ENCODE data around the gene KRT82. TPM values are rescaled to one million over a fixed set of nuclear protein-coding genes. Genes with fewer than 3 reads are reported as not detected.

Gene KRT82
- total RNA-seq, 4 donors from 2014 or later, result 1.3 to 40.7 (median 7.6) TPM

DNA sequence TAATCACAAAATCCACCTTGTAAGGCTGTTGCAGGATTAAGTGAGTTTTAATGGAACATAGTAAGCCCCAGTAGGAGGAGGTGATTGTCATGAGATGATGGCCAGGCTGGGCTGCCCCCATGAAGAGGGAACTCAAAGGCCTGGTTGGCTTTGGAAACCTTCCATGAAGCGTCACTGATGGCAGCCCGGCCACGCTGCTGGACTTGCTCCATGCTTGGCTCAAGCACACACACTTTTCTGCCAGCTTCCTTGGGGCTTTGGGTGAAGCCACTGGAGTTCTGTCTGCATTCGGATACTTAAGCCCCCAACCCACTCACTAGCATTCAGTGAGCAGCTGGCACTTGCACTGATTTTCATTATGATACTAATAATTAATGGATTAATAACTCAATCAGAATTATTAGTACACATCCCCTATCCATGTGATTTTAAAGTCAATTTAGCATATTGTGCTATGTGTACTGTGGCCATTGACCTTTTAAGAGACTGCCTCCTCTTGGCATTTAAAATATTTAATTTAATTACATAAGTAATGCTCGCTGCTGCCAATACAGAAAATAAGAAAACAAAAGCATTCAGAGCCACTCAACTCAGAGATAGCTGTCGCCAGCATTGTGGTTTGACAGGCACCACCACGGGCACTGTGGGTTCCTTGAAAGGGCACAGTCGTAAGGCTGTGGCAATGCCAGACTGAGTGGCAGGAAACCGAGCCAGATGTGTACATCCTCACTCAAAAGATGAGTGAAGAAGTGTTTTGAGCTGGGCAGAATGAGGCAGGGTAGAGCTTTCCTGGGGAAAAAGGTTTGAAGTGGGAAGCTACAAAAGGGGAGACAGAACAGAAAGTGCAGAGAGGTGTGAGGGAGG is 54.7 kb downstream of the KRT82 start:
- Histone ChIP-seq H3K4me3 (no peak overlapping the region), H3K27me3 (no peaks in the 10 kb centered on the region), H3K4me1 (peaks cover 18% of the 10 kb centered on the region), H3K27ac (no peak overlapping the region), H3K9me3 (no peaks in the 10 kb centered on the region), H3K36me3 (no peaks in the 10 kb centered on the region)
- 35% methylated on average over 9 of the region's 9 CpGs for WGBS
- TF ChIP-seq POLR2A (IDR thresholded peaks at IDR 0.05) (no peak), POLR2AphosphoS5 (IDR thresholded peaks at IDR 0.05) (no peak), EP300 (IDR thresholded peaks at IDR 0.05) (no peak)
- TF ChIP-seq, protein P1, sequence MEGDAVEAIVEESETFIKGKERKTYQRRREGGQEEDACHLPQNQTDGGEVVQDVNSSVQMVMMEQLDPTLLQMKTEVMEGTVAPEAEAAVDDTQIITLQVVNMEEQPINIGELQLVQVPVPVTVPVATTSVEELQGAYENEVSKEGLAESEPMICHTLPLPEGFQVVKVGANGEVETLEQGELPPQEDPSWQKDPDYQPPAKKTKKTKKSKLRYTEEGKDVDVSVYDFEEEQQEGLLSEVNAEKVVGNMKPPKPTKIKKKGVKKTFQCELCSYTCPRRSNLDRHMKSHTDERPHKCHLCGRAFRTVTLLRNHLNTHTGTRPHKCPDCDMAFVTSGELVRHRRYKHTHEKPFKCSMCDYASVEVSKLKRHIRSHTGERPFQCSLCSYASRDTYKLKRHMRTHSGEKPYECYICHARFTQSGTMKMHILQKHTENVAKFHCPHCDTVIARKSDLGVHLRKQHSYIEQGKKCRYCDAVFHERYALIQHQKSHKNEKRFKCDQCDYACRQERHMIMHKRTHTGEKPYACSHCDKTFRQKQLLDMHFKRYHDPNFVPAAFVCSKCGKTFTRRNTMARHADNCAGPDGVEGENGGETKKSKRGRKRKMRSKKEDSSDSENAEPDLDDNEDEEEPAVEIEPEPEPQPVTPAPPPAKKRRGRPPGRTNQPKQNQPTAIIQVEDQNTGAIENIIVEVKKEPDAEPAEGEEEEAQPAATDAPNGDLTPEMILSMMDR (IDR thresholded peaks at IDR 0.05), result no peak
- peak in 1 of 2 donors; percentile 79 for DNase-seq (ENCODE audit: low spot score in 2 of 2)

GRCh38 chr12:52350786-52351185 is 55.3 kb downstream of the KRT82 start:
- Histone ChIP-seq H3K36me3 (no peaks in the 10 kb centered on the region), H3K4me3 (no peak overlapping the region), H3K4me1 (peaks cover 22% of the 10 kb centered on the region), H3K27me3 (no peaks in the 10 kb centered on the region), H3K27ac (no peak overlapping the region), H3K9me3 (no peaks in the 10 kb centered on the region)
- WGBS, result 88% methylated on average over 5 of the region's 5 CpGs
- TF ChIP-seq POLR2A (IDR thresholded peaks at IDR 0.05), result no peak
- peak in 1 of 2 donors; percentile 26 for DNase-seq (ENCODE audit: low spot score in 2 of 2)

DNA sequence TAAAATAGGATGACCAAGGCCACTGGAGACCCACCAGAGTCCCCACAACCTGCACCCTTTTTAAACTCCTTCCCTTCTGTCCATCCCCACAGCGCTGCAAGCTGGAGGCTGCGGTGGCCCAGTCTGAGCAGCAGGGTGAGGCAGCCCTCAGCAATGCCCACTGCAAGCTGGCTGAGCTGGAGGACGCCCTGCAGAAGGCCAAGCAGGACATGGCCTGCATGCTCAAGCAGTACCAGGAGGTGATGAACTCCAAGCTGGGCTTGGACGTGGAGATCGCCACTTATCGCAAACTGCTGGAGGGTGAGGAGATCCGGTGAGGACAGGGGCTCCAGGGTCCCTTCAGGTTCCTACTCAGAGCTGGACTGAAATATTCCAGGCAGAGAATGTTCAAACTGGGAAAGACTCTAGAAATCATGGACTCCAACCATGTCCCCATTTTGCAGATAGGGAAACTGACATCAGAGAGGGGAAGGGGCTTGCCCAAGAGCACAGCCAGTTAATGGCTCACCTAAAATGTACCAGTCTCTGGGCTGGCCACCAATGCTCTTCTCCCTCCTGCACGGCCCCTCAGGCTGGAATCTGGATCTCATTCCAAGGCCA is 56.0 kb downstream of the KRT82 start:
- Histone ChIP-seq H3K4me3 (no peak overlapping the region), H3K9me3 (no peaks in the 10 kb centered on the region), H3K27ac (no peak overlapping the region), H3K36me3 (no peaks in the 10 kb centered on the region), H3K27me3 (no peaks in the 10 kb centered on the region), H3K4me1 (peaks cover 22% of the 10 kb centered on the region)
- TF ChIP-seq POLR2AphosphoS5 (IDR thresholded peaks at IDR 0.05) (no peak), POLR2A (IDR thresholded peaks at IDR 0.05) (no peak)
- 93% methylated on average over 8 of the region's 8 CpGs for WGBS
- DNase-seq (ENCODE audit: low spot score in 2 of 2), result peak in 1 of 2 donors; percentile 54

- TF ChIP-seq POLR2A (IDR thresholded peaks at IDR 0.05) (no peak), POLR2AphosphoS5 (IDR thresholded peaks at IDR 0.05) (no peak)
- TF ChIP-seq, protein P1 (IDR thresholded peaks at IDR 0.05), result no peak
- 65% methylated on average over 6 of the region's 6 CpGs for WGBS
- Histone ChIP-seq H3K9me3 (no peaks in the 10 kb centered on the region), H3K36me3 (no peaks in the 10 kb centered on the region), H3K27me3 (no peaks in the 10 kb centered on the region), H3K27ac (no peak overlapping the region), H3K4me1 (peaks cover 22% of the 10 kb centered on the region), H3K4me3 (no peak overlapping the region)
- no peak for DNase-seq (ENCODE audit: low spot score in 2 of 2)
Observed at GRCh38 chr12:52349196-52349595, 56.9 kb downstream of the KRT82 start.

DNA sequence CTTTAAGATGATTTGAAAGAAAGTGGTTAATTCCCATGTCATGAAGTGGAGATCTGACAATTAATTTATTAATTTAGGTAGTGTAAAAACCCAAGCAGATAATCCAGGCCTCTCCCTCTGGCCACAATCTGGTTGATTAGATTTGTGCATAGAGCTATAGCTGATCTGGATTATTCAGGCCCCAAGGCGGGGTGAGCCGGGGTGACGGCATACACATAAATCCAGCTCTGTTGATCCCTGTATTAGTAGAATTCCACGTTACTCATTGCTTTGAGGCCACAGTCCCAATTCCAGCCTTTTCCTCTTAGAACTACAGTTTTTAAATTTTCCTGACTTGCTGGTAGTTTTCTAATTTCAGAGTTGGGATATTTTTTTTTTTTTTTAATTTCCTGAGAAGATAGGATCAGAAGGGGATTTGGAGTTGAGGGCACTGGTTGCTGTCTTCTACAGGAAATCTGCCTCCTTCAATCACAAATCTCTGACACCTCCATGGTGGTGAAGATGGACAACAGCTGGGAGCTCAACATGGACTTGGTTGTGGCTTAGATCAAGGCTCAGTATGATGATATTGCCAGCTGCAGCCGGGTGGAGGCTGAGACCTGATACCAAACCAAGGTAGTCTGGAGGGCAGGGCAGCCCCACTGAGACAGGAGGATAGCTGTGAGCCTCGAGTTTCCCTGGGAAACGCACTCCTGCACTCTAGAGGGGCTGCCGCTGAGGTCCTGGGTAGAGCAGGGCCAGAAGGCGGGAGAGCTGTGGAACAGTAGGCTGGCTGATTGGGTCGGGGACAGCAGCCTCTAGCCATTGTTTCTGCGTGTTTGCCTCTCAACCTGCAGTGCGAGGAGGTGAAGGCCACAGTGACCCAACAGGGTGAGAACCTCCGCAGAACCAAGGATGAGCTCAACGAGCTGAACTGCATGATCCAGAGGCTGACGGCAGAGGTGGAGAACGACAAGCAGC is 58.3 kb downstream of the KRT82 start:
- H3K4me1 ChIP-seq, result peaks cover 17% of the 10 kb centered on the region
- TF ChIP-seq POLR2AphosphoS5 (IDR thresholded peaks at IDR 0.05) (no peak), POLR2A (IDR thresholded peaks at IDR 0.05) (no peak), EP300 (IDR thresholded peaks at IDR 0.05) (no peak)
- TF ChIP-seq, protein P1 (IDR thresholded peaks at IDR 0.05), result no peak
- DNase-seq (ENCODE audit: low spot score in 2 of 2), result no peak
- no peak overlapping the region for H3K27ac ChIP-seq
- no peak overlapping the region for H3K4me3 ChIP-seq
- H3K27me3 ChIP-seq, result peaks cover 3% of the 10 kb centered on the region
- H3K36me3 ChIP-seq, result no peaks in the 10 kb centered on the region
- no peaks in the 10 kb centered on the region for H3K9me3 ChIP-seq
- 75% methylated on average over 13 of the region's 16 CpGs for WGBS

Measured in suprapubic skin (tissue), 4 donors.